Right lung (tissue), 10 donors: ENCODE results near the gene STRA6. TPM values are rescaled to one million over a fixed set of nuclear protein-coding genes. Genes with fewer than 3 reads are reported as not detected.

Experiments
- DNase-seq, 2 donors: peaks; one replicate each; pipeline ENCODE4 v3.0.0-alpha.2; 2013
- long read RNA-seq, 8 donors: transcript quantifications; one replicate each; lab custom pipeline, GENCODE V29; 2026
- polyA plus RNA-seq, 5 donors: library from polyadenylated mRNA; unstranded; fragments of 120-200 nt; gene quantifications; one replicate each; pipeline versions ENCODE4 v1.2.1 to v1.2.3, GENCODE V29; 2013; ENCODE audit warnings: inconsistent platforms in 1 of 5, low replicate concordance in 1 of 5; ENCODE audit not compliant: insufficient read length in 5 of 5, insufficient read depth in 1 of 5

The STRA6 gene
- polyA plus RNA-seq = 1 to 10 TPM; 4.7 to 9.0 (median 6.9) TPM
- long read RNA-seq, donor 1 = 0 reads
- long read RNA-seq, donor 2, partial matches to known transcripts = 0 of 3 reads
- long read RNA-seq, donor 2, other reads (novel, unspliced or antisense) = 0 of 3 reads
- long read RNA-seq, donor 3 = 0 reads
- long read RNA-seq, donor 4 = 0 reads
- long read RNA-seq, donor 5 = 0 reads
- long read RNA-seq, donor 6 = 0 reads
- long read RNA-seq, donor 7 = 0 reads
- long read RNA-seq, donor 8 = 0 reads

GRCh38 chr15:74202452-74203401 lies at the start of gene STRA6:
TSS of gene STRA6 (minus strand) at chr15:74202787. CDS start at chr15:74202267, 520 bp downstream.
- DNase-seq = no peak

GRCh38 chr15:74252291-74252690 lies 49.7 kb upstream of the STRA6 start:
- no peak for DNase-seq

- no peak for DNase-seq
Measured at GRCh38 chr15:74251131-74251811, 48.7 kb upstream of the STRA6 start.

- no peak for DNase-seq
Measured at GRCh38 chr15:74250266-74250665, 47.7 kb upstream of the STRA6 start.

- no peak for DNase-seq
Measured at GRCh38 chr15:74245342-74245931, 42.9 kb upstream of the STRA6 start.

DNA sequence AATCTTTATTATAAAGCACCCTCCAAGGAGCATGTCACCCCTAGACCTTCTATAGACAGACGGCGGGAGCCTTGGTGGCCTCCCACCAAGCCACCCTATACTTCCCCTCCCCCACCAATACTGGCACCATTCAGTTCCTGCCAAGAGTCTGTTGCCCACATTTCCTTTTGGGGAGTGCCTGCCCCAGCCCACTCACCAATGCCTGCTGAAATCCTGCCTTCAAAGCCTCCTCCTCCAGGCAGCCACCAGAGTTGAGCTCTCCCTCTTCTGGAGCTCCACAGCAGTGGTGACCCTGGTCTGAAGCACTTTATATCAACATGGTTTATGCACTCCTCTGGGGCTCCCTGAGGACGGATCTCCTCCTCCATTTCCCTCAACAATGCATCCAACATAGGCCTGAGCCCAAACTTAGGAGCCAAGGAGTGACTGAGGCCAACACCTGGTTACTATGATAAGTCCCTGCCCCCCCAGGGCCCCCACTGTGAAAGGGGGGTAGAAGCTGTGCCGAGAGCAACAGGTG lies 42.3 kb upstream of the STRA6 start:
- no peak for DNase-seq

- DNase-seq = no peak
Measured at GRCh38 chr15:74243431-74243830, 40.8 kb upstream of the STRA6 start.

GRCh38 chr15:74242441-74243185 lies 40.0 kb upstream of the STRA6 start:
- DNase-seq = no peak

DNA sequence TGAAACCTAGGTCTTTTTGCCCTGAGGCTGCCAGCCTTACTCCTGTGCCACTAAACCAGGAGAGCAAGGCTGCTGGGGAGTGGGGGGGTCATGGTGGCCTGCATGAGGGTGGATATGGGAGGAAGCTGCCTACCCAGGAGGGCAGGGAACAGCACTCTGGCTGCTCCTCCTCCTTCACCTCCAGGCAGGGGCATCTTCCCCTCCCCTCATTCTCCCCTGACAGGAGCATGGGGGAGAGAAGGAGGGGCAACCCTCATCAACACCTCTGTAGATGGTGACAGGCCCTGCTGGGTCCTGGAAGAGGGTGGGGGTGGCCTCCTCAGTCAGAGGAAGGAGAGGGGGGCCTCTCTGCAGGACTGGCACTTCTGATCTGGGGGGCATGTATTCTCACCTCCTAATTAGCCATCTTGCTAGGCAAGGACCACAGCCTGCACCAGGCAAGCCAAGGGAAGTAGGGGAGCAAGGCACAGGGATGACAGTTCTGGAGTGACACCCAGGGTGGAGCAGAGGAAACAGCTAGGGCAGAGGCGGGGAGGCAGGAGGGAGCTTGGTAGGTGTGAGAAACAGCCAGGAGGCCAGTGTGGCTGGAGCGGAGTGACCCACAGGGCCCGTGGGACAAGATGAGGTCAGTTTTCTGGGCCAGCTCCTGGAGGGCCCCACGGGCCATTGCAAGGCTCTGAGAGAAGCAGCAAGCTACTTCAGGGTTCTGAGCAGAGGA lies 38.5 kb upstream of the STRA6 start:
- no peak for DNase-seq

GRCh38 chr15:74240002-74240568 lies 37.5 kb upstream of the STRA6 start:
- DNase-seq = peak; percentile 60 to 63

- no peak for DNase-seq
Measured at GRCh38 chr15:74239051-74239705, 36.6 kb upstream of the STRA6 start.

DNA sequence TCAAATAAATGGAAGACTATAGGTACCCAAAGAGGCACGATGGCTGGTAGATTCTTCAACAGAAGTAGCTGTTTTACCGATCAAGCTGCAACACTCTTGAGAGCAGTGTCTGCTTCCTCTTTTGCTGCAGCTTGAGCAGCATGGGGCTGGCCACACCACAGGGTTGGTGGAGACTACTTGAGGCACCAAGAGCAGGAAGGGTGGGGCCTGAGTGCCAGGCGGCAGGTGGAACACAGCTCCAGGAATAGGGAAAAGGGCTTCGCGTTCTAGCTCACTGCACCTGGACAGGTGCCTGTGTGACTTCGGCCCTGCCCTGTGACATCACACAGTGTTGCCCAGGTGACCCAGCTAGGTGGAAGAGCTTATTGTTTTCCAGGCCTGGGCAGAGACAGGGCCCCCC lies 33.4 kb upstream of the STRA6 start, which contains the start of gene CCDC33:
Gene CCDC33, plus strand, starts transcription at position 365 of the 400 bp plus-strand sequence. CDS start 394 bp downstream, outside the sequence.
- peak in 1 of 2 donors; percentile 18 for DNase-seq

GRCh38 chr15:74234598-74234875 lies 31.9 kb upstream of the STRA6 start:
- DNase-seq = no peak

GRCh38 chr15:74233851-74234597 lies 31.4 kb upstream of the STRA6 start:
- no peak for DNase-seq

DNA sequence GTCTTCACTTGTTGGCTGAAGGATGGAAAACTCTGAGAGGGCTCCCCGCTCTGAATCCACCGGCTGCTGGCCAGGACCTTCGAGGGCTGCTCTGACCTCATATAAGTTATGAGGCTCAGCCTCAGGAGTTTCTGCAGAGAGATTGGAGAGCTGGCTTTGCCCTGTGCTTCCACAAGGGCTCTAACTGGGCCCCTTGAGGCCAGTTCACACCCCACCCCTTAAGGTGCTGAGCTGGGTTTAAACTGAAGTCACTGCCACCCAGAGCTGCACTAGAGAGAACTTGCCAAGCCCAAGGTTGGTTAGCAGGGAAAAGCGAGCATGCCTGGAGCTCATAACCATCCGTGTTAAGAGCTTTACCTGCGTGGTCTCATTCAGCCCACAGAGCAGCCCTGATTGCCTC lies 30.8 kb upstream of the STRA6 start:
- DNase-seq = no peak

- DNase-seq = no peak
Measured at GRCh38 chr15:74231475-74231874, 28.9 kb upstream of the STRA6 start.

- DNase-seq = no peak
Measured at GRCh38 chr15:74229686-74230085, 27.1 kb upstream of the STRA6 start.

- DNase-seq = peak in 1 of 2 donors; percentile 43
Measured at GRCh38 chr15:74228723-74229081, 26.1 kb upstream of the STRA6 start.
